WTC11 (cell line): Measurements from ENCODE around the gene TNP2. TPM values are rescaled to one million over a fixed set of nuclear protein-coding genes. Genes with fewer than 3 reads are reported as not detected.

Experiments
- CDX4 ChIP-seq: fragments of 250-450 bp; sonication (Bioruptor Pico); IDR thresholded peaks from 2 replicates; pipeline ENCODE4 v1.9.0; 2021; ENCODE audit warnings: moderate library complexity, mild to moderate bottlenecking, inconsistent platforms, borderline replicate concordance
- CREB1 ChIP-seq: sonication (generic); formaldehyde crosslinking; IDR thresholded peaks from 2 replicates; pipeline ENCODE4 v1.8.0; 2023; ENCODE audit warnings: mild to moderate bottlenecking, missing genetic modification reagents
- ESRRA ChIP-seq: sonication (generic); formaldehyde crosslinking; IDR thresholded peaks from 2 replicates; pipeline ENCODE4 v1.8.1; 2022; ENCODE audit warnings: mild to moderate bottlenecking, missing genetic modification reagents, borderline replicate concordance
- FOXK1 ChIP-seq: sonication (generic); formaldehyde crosslinking; IDR thresholded peaks from 2 replicates; pipeline ENCODE4 v1.8.0; 2022; ENCODE audit warnings: mild to moderate bottlenecking, moderate library complexity, missing genetic modification reagents
- FOXP1 ChIP-seq: sonication (generic); formaldehyde crosslinking; IDR thresholded peaks from 2 replicates; pipeline ENCODE4 v1.8.0; 2022; ENCODE audit warnings: missing genetic modification reagents, mild to moderate bottlenecking, moderate library complexity, borderline replicate concordance
- JUN ChIP-seq: sonication (generic); formaldehyde crosslinking; IDR thresholded peaks from 2 replicates; pipeline ENCODE4 v1.8.0; 2023; ENCODE audit warnings: mild to moderate bottlenecking, missing genetic modification reagents
- KAT7 ChIP-seq: sonication (generic); formaldehyde crosslinking; IDR thresholded peaks from 2 replicates; pipeline ENCODE4 v1.8.1; 2023; ENCODE audit warnings: missing genetic modification reagents, mild to moderate bottlenecking, borderline replicate concordance
- NR1H2 ChIP-seq: sonication (generic); formaldehyde crosslinking; IDR thresholded peaks from 2 replicates; pipeline ENCODE4 v1.9.0; 2021; ENCODE audit warnings: mild to moderate bottlenecking, moderate library complexity, missing genetic modification reagents
- SMAD3 ChIP-seq: sonication (generic); formaldehyde crosslinking; IDR thresholded peaks from 2 replicates; pipeline ENCODE4 v1.8.0; 2022; ENCODE audit warnings: missing genetic modification reagents, mild to moderate bottlenecking, borderline replicate concordance
- SOX15 ChIP-seq: fragments of 250-450 bp; sonication (Bioruptor Pico); IDR thresholded peaks from 2 replicates; pipeline ENCODE4 v1.9.0; 2021; ENCODE audit warnings: mild to moderate bottlenecking
- STAT6 ChIP-seq: sonication (generic); formaldehyde crosslinking; conservative IDR thresholded peaks from 2 replicates; pipeline ENCODE4 v1.8.1; 2023; ENCODE audit warnings: mild to moderate bottlenecking, low read depth, missing genetic modification reagents, moderate library complexity
- TEAD4 ChIP-seq: sonication (generic); formaldehyde crosslinking; IDR thresholded peaks from 2 replicates; pipeline ENCODE4 v1.8.0; 2022; ENCODE audit warnings: mild to moderate bottlenecking, missing genetic modification reagents
- USF2 ChIP-seq: sonication (generic); formaldehyde crosslinking; IDR thresholded peaks from 2 replicates; pipeline ENCODE4 v1.8.1; 2023; ENCODE audit warnings: mild to moderate bottlenecking, missing genetic modification reagents, moderate library complexity
- ZNF232 ChIP-seq: sonication (generic); formaldehyde crosslinking; IDR thresholded peaks from 2 replicates; pipeline ENCODE4 v1.8.0; 2022; ENCODE audit warnings: mild to moderate bottlenecking, missing genetic modification reagents
- ZNF263 ChIP-seq: sonication (generic); formaldehyde crosslinking; IDR thresholded peaks from 2 replicates; pipeline ENCODE4 v1.8.1; 2022; ENCODE audit warnings: low read depth, mild to moderate bottlenecking, moderate library complexity, missing genetic modification reagents
- ZNF396 ChIP-seq: fragments of 250-450 bp; sonication (Bioruptor Pico); IDR thresholded peaks from 2 replicates; pipeline ENCODE4 v1.8.0; 2021; ENCODE audit warnings: mild to moderate bottlenecking, moderate library complexity, borderline replicate concordance
- ZSCAN18 ChIP-seq: fragments of 250-450 bp; sonication (Bioruptor Pico); IDR thresholded peaks from 2 replicates; pipeline ENCODE4 v2.1.2; 2022; ENCODE audit warnings: mild to moderate bottlenecking, moderate library complexity
- total RNA-seq: library from RNA; stranded (reverse); gene quantifications from 3 replicates; pipeline ENCODE4 v1.2.3, GENCODE V29; 2021
- TF ChIP-seq, protein P1 (sequence below): sonication (generic); formaldehyde crosslinking; IDR thresholded peaks from 2 replicates; pipeline ENCODE4 v1.8.1; 2022; ENCODE audit warnings: mild to moderate bottlenecking, missing genetic modification reagents, moderate library complexity, borderline replicate concordance
- TF ChIP-seq, protein P2 (sequence below): sonication (generic); formaldehyde crosslinking; IDR thresholded peaks from 2 replicates; pipeline ENCODE4 v1.8.0; 2022; ENCODE audit warnings: mild to moderate bottlenecking, missing genetic modification reagents
- TF ChIP-seq, protein P3 (sequence below): sonication (generic); formaldehyde crosslinking; IDR thresholded peaks from 2 replicates; pipeline ENCODE4 v1.8.1; 2022; ENCODE audit warnings: mild to moderate bottlenecking, moderate library complexity, missing genetic modification reagents
- TF ChIP-seq, protein P4 (sequence below): fragments of 250-450 bp; sonication (Bioruptor Pico); IDR thresholded peaks from 2 replicates; pipeline ENCODE4 v1.9.0; 2021; ENCODE audit warnings: mild to moderate bottlenecking
- TF ChIP-seq, protein P5 (sequence below): sonication (generic); formaldehyde crosslinking; IDR thresholded peaks from 2 replicates; pipeline ENCODE4 v1.8.0; 2023; ENCODE audit warnings: missing genetic modification reagents, mild to moderate bottlenecking, borderline replicate concordance

The TNP2 gene
- total RNA-seq, 1 experiment from 2014 or later, result not detected

GRCh38 chr16:11254913-11255736, 14.0 kb downstream of the TNP2 start (continued):
- TF ChIP-seq, protein P1, sequence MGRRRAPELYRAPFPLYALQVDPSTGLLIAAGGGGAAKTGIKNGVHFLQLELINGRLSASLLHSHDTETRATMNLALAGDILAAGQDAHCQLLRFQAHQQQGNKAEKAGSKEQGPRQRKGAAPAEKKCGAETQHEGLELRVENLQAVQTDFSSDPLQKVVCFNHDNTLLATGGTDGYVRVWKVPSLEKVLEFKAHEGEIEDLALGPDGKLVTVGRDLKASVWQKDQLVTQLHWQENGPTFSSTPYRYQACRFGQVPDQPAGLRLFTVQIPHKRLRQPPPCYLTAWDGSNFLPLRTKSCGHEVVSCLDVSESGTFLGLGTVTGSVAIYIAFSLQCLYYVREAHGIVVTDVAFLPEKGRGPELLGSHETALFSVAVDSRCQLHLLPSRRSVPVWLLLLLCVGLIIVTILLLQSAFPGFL (CRISPR knock-in tag), result 0 out of 2 replicates have a peak, but pooled peaks have one; percentile 6
- TF ChIP-seq, protein P2, sequence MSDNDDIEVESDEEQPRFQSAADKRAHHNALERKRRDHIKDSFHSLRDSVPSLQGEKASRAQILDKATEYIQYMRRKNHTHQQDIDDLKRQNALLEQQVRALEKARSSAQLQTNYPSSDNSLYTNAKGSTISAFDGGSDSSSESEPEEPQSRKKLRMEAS (CRISPR knock-in tag), result peak; percentile 59; the same call in 1 of the 2 replicates
- TF ChIP-seq ZNF396 (CRISPR knock-in tag) (no peak), ESRRA (CRISPR knock-in tag) (0 out of 2 replicates have a peak, but pooled peaks have one; percentile 49), USF2 (CRISPR knock-in tag) (no peak), STAT6 (no peak), ZSCAN18 (CRISPR knock-in tag) (no peak), SOX15 (CRISPR knock-in tag) (no peak), FOXP1 (CRISPR knock-in tag) (no peak), TEAD4 (CRISPR knock-in tag) (peak; percentile 51; the same call in 1 of the 2 replicates), ZNF263 (CRISPR knock-in tag) (no peak; the same call in 1 of the 2 replicates), CDX4 (CRISPR knock-in tag) (no peak), FOXK1 (no peak; the same call in 1 of the 2 replicates), NR1H2 (CRISPR knock-in tag) (no peak), CREB1 (CRISPR knock-in tag) (no peak), ZNF232 (CRISPR knock-in tag) (no peak), KAT7 (CRISPR knock-in tag) (peak; percentile 54; the same call in 1 of the 2 replicates), JUN (no peak), SMAD3 (CRISPR knock-in tag) (no peak)
- TF ChIP-seq, protein P3, sequence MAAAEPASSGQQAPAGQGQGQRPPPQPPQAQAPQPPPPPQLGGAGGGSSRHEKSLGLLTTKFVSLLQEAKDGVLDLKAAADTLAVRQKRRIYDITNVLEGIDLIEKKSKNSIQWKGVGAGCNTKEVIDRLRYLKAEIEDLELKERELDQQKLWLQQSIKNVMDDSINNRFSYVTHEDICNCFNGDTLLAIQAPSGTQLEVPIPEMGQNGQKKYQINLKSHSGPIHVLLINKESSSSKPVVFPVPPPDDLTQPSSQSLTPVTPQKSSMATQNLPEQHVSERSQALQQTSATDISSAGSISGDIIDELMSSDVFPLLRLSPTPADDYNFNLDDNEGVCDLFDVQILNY (CRISPR knock-in tag), result no peak
- TF ChIP-seq, protein P4, sequence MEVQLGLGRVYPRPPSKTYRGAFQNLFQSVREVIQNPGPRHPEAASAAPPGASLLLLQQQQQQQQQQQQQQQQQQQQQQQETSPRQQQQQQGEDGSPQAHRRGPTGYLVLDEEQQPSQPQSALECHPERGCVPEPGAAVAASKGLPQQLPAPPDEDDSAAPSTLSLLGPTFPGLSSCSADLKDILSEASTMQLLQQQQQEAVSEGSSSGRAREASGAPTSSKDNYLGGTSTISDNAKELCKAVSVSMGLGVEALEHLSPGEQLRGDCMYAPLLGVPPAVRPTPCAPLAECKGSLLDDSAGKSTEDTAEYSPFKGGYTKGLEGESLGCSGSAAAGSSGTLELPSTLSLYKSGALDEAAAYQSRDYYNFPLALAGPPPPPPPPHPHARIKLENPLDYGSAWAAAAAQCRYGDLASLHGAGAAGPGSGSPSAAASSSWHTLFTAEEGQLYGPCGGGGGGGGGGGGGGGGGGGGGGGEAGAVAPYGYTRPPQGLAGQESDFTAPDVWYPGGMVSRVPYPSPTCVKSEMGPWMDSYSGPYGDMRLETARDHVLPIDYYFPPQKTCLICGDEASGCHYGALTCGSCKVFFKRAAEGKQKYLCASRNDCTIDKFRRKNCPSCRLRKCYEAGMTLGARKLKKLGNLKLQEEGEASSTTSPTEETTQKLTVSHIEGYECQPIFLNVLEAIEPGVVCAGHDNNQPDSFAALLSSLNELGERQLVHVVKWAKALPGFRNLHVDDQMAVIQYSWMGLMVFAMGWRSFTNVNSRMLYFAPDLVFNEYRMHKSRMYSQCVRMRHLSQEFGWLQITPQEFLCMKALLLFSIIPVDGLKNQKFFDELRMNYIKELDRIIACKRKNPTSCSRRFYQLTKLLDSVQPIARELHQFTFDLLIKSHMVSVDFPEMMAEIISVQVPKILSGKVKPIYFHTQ (CRISPR knock-in tag), result no peak
- TF ChIP-seq, protein P5, sequence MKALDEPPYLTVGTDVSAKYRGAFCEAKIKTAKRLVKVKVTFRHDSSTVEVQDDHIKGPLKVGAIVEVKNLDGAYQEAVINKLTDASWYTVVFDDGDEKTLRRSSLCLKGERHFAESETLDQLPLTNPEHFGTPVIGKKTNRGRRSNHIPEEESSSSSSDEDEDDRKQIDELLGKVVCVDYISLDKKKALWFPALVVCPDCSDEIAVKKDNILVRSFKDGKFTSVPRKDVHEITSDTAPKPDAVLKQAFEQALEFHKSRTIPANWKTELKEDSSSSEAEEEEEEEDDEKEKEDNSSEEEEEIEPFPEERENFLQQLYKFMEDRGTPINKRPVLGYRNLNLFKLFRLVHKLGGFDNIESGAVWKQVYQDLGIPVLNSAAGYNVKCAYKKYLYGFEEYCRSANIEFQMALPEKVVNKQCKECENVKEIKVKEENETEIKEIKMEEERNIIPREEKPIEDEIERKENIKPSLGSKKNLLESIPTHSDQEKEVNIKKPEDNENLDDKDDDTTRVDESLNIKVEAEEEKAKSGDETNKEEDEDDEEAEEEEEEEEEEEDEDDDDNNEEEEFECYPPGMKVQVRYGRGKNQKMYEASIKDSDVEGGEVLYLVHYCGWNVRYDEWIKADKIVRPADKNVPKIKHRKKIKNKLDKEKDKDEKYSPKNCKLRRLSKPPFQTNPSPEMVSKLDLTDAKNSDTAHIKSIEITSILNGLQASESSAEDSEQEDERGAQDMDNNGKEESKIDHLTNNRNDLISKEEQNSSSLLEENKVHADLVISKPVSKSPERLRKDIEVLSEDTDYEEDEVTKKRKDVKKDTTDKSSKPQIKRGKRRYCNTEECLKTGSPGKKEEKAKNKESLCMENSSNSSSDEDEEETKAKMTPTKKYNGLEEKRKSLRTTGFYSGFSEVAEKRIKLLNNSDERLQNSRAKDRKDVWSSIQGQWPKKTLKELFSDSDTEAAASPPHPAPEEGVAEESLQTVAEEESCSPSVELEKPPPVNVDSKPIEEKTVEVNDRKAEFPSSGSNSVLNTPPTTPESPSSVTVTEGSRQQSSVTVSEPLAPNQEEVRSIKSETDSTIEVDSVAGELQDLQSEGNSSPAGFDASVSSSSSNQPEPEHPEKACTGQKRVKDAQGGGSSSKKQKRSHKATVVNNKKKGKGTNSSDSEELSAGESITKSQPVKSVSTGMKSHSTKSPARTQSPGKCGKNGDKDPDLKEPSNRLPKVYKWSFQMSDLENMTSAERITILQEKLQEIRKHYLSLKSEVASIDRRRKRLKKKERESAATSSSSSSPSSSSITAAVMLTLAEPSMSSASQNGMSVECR (CRISPR knock-in tag), result peak; percentile 53; the same call in 1 of the 2 replicates
